Measurements from ENCODE around the gene OR4X1.
"Not testable (repeated sequence)": the region's sequence is repeated elsewhere in the genome, so short reads cannot be mapped to it uniquely, and the experiment has no call there.

The OR4X1 gene

GRCh38 chr11:48263423-48263911 is at the start of gene OR4X1:
TSS of gene OR4X1 (plus strand) at chr11:48263861. CDS start at chr11:48263861, 0 bp downstream.
- TF ChIP-seq CTCF (IDR thresholded peaks at IDR 0.05; ENCODE audit: low read depth, low read length, missing control alignments) = no peak
- no peak for DNase-seq (ENCODE audit: extremely low read depth, low read depth)
- no peak within 1 kb of the TSS for H3K4me3 ChIP-seq (replicated peaks; ENCODE audit: low read depth, low read length)

GRCh38 chr11:48216510-48216909 is 47.2 kb upstream of the OR4X1 start, which contains the start of gene OR4B1:
TSS of gene OR4B1 (plus strand) at chr11:48216810. CDS start at chr11:48216810, 0 bp downstream.
- no peak within 1 kb of the TSS for H3K4me3 ChIP-seq (replicated peaks; ENCODE audit: low read depth, low read length)
- TF ChIP-seq CTCF (IDR thresholded peaks at IDR 0.05; ENCODE audit: low read depth, low read length, missing control alignments) = no peak
- no peak for DNase-seq (ENCODE audit: extremely low read depth, low read depth)

- TF ChIP-seq CTCF (IDR thresholded peaks at IDR 0.05; ENCODE audit: low read depth, low read length, missing control alignments) = no peak
- no peak for DNase-seq (ENCODE audit: extremely low read depth, low read depth)
- no peak overlapping the region for H3K4me3 ChIP-seq (replicated peaks; ENCODE audit: low read depth, low read length)
Measured at GRCh38 chr11:48228761-48229160, 34.9 kb upstream of the OR4X1 start.

GRCh38 chr11:48230057-48230456 is 33.6 kb upstream of the OR4X1 start:
- not testable (repeated sequence) for DNase-seq (ENCODE audit: extremely low read depth, low read depth); H3K4me3 ChIP-seq (replicated peaks; ENCODE audit: low read depth, low read length)

- no peak overlapping the region for H3K4me3 ChIP-seq (replicated peaks; ENCODE audit: low read depth, low read length)
- DNase-seq (ENCODE audit: extremely low read depth, low read depth) = no peak
- no peak for TF ChIP-seq CTCF (IDR thresholded peaks at IDR 0.05; ENCODE audit: low read depth, low read length, missing control alignments)
Measured at GRCh38 chr11:48237727-48238126, 25.9 kb upstream of the OR4X1 start.

- no peak for DNase-seq (ENCODE audit: extremely low read depth, low read depth)
- H3K4me3 ChIP-seq (replicated peaks; ENCODE audit: low read depth, low read length) = no peak overlapping the region
- TF ChIP-seq CTCF (IDR thresholded peaks at IDR 0.05; ENCODE audit: low read depth, low read length, missing control alignments) = no peak
Measured at GRCh38 chr11:48242501-48242900, 21.2 kb upstream of the OR4X1 start.

GRCh38 chr11:48244804-48245203 is 18.9 kb upstream of the OR4X1 start, which contains the start of gene OR4X2:
TSS of gene OR4X2 (plus strand) at chr11:48245104. CDS start at chr11:48245104, 0 bp downstream.
- no peak within 1 kb of the TSS for H3K4me3 ChIP-seq (replicated peaks; ENCODE audit: low read depth, low read length)
- TF ChIP-seq CTCF (IDR thresholded peaks at IDR 0.05; ENCODE audit: low read depth, low read length, missing control alignments) = no peak
- no peak for DNase-seq (ENCODE audit: extremely low read depth, low read depth)

Data from HFF-Myc (cell line).